Right lung (tissue), 5 donors: ENCODE measurements around the gene OSBPL5. TPM values are rescaled to one million over a fixed set of nuclear protein-coding genes. Genes with fewer than 3 reads are reported as not detected.

Experiments used
- DNase-seq, 2 donors: peaks; one replicate each; pipeline ENCODE4 v3.0.0-alpha.2; 2013
- polyA plus RNA-seq, 5 donors: library from polyadenylated mRNA; unstranded; fragments of 120-200 nt; gene quantifications; one replicate each; pipeline versions ENCODE4 v1.2.1 to v1.2.3, GENCODE V29; 2013; ENCODE audit warnings: inconsistent platforms in 1 of 5, low replicate concordance in 1 of 5; ENCODE audit not compliant: insufficient read length in 5 of 5, insufficient read depth in 1 of 5

OSBPL5 gene
- polyA plus RNA-seq, 5 donors = 18.3 to 36.7 (median 27.8) TPM

DNA sequence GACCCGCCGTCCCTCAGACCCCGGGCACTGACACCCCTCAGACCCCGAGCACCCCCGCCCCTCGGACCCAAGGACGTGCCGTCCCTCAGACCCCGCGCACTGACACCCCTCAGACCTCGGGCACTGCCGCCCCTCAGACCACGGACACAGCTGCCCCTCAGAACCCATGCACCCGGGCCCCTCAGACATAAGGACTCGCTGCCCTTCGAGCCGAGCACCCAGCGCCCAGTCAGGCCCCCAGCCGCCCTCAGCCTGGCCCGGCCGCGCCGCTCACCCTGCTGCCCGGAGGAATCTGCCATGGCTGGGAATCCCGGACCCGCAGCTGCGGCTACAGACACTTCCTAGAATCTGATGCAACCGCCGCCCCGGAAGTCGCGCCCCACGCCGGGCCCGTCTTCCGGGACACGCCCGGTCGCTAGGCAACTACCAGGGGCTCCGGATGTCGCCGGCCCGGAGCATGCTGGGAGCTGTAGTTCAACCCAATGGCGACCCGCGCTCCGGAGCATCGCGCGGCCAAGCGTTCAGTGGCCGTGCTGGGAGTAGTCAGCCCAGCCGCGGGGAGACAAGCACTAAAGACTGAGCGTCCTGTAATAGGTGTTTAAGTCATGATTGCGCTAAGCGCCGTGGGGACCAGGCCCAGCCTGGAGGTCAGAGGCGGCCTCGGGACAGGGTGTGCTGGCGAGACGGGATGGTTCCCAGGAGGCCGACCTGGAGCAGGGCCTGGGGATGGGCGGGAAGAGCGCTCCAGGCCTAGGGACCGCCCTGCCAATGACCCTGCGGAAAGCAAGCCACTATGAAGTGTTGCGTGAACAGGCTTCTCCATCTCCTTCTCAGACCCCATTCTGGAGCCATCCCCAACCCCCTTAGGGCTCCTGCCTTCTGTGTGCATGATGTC lies 107.8 kb downstream of the OSBPL5 start, which contains the start of gene CARS1:
Gene CARS1, minus strand, starts transcription at position 355 of the 895 bp plus-strand sequence. Its CDS starts 56 bp downstream, at position 299.
- peak; percentile 93 to 94 for DNase-seq

DNA sequence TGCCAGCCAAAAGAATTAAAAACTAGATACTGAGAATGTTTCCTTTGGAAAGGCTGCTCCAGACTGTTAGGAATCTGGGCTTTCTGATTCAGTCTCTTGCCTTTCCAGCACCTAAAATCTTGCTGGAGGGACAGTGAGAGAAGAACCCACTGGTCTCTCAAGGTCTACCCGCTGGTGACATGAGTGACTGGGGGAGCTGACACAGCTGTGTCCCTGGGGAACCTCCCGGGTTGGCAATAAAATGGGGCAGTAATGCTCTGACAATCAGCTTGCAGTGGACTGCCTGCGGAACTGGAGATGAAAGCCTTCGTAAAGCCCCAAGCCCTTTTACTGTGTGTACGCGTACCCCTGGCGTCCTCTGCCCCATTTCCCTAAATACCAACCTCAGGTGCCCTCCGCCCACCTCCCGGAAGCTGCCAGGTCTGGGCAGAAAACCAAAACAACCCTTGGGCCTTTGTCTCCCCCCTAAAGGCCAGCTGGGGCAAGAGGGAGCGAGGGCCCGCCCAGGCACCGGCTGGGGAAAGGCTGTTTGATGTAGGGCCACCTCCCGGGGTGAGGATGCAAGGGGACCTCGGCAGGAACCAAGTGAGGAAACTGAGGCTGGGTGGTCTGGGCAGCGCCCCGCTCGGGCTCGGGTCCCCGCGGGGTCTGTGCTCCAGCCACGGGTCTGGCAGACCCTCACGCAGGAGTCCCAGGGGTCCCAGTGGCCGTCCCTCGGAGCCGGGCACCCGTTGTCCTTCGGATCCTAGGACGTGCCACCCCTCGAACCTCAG lies 108.6 kb downstream of the OSBPL5 start:
- DNase-seq = no peak

DNA sequence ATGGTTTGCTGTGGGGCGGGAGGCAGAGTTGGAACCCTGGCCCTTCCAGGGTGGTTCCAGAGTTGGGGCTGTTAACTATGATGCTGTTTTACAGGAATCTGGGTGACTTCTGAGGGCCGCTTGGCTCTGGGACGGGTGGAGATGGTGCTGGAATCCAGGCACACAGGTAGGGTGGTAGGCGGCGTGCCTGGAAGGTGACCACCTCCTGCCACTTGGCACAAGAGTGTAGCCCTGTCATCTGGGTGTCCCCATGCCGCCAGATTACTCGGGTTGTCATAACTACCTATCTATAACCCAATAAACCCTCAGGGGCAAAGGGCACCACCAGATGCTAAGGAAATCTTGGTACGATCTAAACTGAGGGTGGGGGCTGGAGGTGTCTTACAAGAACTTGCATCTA lies 109.2 kb downstream of the OSBPL5 start:
- no peak for DNase-seq

DNA sequence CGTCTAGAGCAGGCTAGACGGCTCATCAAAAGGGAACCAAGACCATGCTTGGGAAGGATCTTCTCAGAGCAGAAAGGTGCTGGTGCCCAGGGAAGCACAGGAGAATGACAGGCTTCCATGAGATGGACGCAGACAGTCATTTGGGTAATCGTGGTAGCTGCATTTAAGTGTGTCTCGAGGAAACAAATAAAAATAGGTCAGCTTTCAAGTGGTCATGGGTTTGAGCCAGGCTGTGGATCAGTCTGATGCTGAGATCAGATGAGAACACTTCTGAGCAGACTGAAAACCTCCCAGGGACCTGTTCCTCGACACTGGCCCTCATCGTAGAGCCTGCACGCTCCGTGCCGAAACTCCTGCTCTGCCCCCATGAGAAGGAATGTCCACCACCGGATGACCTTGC lies 112.5 kb downstream of the OSBPL5 start:
- DNase-seq = no peak

DNA sequence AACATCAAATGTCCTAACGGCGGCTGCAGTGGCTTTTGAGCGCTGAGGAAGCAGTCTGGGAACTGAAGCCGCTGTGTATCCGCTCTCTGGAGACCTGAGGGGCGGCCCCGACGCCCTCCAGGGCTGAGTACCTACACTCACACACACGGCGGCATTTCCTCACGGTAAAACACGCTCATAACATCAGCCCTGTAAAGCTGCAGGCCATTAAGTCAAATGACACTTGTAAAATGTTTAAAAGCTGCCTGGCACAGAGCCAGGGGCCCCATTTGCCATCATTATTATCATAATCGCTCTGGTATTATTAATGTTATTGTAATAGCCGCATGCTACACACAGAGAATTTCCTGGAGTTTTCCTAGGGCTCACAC lies 113.0 kb downstream of the OSBPL5 start:
- no peak for DNase-seq

DNA sequence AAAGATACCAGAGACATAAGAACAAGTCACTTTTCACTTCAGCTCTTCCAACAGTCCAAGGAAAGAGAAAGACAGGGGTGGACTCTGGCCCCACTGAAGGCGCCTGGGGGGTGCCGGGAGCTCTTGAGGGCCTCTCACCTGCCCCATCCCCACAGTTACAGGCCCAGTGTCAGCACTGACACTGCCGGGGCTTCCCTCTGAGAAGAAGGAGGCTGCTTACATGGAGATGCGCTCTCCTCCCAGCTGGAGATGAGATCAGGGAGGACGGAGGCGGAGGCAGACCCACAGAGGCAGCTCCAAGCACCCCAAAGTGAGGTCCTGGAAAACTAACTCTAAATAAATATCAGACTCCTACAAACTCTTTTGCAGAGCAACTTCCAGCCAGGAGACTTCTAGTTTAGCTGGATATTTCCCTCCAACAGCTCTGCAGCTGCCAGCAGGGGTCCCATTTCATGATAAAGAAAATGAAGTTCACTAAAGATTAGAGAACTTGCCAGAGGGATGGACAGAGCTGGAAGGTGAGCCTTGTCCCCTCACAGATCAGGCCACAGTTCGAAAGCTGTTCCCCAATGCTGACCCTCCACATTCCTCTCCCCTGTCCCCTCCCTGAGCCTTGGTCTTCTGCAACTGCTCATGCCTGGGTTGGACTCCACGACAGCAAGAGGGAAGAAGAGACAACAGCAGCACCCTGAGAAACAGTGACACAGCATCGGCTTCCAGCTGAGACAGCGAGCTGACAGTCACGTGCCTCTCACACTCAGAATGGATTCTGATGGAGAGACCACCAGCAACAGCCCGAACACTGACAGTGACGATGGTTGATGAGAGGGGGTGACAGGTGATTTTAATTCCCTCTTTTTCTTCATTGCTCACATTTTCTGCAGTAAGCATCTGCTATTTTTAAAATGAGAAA lies 113.7 kb downstream of the OSBPL5 start:
- no peak for DNase-seq

DNA sequence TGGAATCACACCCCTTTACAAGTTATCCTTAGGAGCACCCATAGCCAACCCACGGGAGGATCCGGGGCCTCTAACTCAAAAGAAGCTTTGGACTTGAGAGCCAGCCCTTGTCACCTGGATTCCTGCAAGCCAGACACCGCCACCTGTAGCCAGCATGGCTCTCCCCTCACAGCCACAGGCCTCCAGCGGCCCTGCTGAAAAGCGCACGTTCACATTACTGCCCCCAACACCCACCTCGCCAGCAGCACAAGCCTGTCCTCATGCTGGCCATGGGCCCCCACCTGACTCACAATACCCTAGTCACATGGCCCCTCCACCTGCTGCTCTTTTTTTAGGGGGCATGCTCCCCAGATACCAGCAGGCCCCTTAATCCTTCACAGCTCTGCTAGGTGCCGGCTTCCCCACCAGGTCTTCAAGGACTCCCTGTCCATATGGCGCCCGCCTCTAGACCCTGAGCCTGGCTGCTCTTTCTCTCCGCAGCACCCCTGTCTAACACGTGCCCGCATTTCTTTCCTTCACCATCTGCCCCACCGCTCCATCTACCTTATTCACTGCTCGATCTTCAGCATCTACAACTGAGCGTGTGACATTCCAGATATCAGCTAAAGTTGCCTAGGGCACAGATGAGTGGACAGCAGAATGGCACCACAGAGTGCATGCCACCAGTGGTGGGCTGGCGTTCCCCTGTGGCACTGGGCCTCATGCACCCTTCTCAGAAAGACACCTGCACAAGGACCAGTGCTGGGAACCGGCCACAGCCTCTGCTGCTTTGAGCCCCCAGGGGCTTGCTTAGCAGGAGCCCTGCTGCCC lies 114.5 kb downstream of the OSBPL5 start:
- DNase-seq = no peak

DNA sequence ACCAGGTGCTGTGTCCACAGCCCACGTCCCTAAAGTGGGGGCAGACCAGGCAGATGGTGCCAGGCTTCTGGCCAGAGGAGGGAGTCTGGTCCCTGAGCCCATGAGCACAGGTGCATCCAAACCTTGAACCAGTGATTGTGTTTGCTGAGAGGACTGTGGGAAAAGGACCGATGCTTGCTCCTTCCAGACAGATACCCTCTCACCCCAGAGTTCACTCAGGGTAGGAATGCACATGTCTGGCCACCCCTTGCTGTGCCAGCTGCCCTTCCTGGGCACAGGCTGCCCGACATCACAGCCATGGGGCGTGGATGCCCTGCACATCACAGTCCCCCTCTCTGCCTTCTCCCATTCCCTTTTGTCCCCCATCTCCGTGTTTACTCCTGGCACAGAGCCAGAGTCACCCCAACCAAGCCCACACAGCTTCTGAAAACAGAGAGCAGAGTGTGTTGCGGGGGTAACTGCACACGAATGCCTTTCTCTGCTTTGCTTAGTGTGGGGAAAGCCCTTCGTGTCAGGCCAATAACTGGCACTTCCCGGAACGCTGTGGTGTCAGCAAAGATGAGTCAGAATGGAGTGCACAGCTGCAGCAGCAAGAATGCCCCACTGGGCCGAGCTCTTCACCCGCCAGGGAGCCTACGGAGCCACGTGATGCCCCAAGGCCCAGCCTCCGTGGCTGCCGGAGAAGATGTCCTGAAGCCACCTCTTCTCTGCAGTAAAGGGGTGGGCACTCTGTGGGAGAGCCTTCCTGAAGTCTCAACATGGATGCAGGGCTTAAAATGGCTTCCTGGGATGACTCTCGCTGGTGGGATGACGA lies 115.5 kb downstream of the OSBPL5 start:
- no peak for DNase-seq

DNA sequence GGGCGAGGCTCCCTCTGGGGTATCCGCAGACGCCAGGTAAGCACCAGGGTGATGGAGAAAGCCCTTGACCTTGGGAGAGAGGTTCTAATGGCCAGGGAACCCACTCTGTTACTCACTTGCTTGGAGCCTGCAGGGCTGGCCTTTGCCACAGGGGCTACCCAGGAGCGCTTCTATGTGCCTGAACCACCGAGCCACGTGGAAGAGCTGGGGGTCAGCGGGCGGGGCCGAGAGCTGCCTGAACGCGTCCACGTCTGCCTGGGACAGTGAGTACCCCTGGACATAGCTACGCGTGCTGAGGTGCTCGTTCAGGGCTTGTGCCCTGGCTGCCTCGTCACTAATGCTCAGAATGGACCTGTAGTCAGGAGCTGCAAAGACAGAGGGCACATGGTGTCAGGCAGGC lies 117.5 kb downstream of the OSBPL5 start:
- no peak for DNase-seq

DNA sequence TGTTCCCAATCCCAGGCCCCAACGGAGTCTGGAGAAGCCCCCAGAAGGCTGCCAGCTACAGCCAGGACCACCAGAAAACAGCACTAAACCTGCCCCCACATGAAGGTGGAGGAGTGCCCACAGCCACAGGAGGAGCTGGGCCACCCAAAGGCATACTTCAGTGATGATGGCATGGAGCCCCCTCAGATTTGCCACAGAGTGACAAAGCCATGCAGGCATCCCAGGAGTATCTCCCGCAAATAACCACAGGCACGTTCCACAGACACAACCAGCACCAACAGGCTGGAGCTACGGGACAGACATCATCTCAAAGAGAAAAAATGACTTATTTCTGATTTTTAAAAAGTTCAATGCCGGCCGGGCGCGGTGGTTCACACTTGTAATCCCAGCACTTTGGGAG lies 118.5 kb downstream of the OSBPL5 start:
- DNase-seq = no peak

DNA sequence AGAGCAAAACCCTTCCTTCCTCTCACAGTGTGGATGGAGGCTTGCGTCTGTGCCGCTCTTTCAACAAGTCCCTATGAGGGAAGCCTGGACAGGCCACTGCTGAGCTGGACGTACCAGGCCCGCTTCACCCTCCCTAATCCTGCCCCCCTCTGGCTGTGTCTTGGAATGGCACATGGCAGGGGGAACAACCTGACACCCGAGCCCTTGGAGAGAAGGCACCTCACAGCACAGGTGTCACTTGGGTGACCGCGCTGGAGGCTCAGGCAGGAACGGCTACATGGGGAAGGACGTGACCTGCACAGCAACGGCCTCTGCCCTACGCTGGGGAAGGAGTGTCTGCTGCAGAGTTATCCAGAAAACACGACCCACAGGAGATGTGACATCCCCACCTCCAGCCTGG lies 118.9 kb downstream of the OSBPL5 start:
- no peak for DNase-seq

DNA sequence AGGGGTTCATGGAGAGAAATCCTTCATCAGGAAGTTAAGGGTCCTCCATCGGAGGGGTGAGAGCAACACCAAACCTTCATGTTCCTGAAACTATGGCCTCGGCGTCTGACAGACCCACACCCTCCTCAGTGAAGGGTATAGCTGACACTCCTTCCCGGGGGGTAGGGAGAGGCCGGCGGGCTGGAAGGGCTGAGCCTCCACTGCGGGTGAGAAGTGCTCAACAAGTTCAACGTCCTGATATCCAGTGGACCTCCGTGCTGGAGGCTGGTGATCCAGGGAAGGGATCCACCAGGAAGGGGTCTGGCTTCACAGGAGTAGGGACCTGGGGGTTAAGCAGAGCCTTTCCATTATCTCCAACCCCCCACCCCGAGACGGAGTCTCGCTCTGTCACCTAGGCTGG lies 120.2 kb downstream of the OSBPL5 start:
- no peak for DNase-seq

DNA sequence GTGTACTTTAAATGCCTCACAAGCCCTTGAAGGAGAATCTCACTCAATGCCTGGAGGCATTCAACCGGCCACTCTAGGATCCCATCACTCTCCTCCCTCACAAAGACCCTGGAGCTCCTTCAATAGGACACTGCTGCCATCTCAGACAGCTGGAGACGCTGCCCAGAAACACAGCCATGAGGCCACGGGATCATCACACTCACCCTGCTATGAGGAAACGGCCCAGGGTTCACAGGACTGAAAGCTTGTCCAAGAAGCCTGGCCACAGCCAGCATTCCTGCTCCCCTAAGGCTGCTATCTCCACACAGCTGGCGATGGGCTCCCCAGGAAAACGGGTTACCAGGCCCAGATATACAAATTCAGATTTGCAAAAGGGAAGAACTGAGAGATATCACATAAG lies 121.1 kb downstream of the OSBPL5 start:
- no peak for DNase-seq

DNA sequence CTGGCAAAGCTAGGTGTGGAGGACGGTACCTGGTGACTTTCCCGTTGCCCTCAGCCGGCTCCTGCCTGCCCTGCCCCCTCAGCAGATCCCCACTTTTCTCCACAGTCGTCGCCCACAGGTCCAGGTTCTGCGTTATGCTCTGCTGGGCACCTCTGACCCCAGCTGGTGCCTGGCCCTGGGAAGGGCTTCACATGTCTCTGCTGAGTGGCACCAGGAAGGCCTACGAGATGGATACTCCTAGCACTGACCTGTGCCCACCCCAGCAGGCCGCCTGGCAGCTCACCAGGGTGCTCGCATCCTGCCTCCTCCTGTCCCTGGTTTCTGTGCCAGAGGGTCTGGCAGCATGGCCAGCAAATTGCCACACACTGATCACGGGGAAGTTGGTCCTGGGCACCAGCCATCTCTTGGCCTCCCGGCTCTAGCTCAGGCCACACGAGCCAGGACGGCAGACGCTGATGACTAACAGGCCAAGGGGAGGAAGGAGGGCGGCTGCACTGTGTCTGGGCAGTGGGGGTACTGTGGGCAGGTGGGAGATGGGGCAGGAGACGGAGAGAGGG lies 121.7 kb downstream of the OSBPL5 start:
- no peak for DNase-seq

DNA sequence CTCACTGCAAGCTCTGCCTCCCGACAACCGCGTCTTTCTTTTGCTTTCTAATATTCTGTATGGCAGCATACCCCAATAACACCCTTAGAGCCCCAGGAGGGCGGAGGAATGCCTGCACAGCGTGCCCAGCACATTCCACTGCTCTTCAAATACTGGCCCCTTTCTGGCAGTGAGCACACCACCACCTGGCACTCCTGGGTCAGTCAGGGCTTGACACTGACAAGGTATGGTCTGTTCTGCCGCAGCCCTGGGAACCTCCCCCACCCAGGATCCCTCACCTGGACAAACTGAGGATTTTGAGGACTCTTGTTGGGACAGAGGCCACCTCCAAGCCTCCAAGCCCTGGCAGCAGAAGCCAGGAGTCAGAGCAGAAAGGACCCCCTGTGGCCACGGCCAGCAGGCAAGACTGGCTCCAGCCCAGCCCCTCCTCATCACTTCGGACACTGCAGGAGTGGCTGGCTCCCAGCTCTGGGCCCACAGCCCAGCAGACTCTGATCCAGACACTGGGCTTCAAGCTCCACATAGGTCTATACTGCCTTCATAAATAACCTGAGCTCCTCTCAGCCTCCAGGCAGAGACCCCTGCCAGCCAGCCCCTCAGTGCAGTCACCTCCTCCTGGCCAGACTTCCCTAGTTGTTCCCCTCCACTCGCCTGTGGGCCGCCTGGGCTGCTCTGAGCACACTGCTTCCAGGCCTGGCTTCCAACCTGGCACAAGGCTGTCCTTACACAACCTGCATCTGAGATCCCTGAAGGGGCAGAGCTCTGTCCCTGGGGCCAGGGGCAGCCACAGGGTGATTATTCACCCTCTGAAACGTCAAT lies 122.4 kb downstream of the OSBPL5 start:
- DNase-seq = no peak

DNA sequence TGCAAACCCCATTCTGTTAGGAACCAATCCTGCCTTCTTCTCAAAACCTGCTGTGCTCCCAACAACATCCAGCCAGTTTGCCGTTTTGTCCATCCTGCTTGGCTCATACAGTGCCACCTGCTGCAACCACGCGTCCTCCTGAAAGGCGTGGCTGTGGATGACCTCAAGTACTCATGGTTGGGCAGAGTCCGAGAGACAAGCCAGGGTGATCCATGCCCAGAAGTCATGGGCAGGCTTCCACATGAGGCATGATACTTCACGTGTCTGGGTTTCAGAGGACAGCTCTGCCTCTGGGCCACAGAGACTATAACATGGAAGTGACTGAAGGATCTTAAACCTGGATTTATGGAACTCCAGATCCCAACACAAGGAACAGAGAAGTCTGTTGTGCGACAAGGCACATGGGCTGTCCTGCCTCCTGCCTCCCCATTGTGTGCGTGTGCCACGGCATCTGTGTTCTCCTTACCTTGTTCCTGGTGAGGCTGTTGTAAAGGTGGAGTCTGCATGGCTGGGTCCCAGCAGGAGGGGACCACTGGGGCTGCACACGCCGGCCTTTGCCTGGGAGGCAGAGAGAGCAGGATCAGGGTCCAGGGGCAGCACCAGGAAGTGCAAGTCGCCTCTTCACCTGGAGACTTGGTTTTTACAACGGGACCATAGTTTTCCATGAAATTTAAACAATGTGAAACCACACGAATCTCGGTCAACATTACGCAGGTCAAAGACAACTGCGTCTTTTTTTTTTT lies 123.2 kb downstream of the OSBPL5 start:
- DNase-seq = no peak

DNA sequence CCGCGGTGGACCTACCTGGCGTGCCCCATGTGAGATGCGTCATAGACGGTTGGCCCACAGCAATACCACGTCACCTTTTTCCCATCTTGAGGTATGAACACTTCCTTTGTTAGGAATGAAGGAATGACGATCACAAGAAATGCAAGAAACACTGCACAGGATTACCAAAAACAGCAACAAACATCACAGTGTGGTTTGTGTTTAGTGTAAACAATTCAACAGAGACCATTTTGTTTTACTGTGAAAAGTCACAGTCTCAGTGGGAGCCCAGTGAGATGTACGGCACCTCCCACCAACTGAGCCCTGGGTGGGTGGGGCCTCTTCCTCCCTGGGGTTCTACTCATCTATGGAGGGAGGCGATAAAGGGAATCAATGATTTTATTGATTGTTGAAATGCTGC lies 124.2 kb downstream of the OSBPL5 start:
- DNase-seq = no peak

DNA sequence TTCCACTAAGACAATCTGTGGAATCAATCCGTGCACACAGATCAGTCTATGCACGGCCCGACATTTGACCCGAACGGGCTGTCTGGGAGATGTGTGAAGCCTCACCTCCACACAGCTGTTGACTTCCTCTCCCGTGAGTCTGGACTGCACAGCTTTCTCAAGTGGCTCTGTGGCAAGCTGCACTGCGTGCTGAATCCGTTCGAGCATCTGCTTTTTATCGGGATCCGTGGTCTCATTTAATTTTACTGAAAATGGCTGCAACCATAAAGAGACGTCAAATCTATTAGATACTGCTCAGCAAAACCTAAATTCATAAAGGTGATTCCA lies 127.2 kb downstream of the OSBPL5 start:
- no peak for DNase-seq
